ENCODE data around the gene MORN3. TPM values are rescaled to one million over a fixed set of nuclear protein-coding genes. Genes with fewer than 3 reads are reported as not detected.
A peak's percentile ranks its signal among the peaks of the same experiment; 100 is the strongest.
"Not testable (repeated sequence)": the region's sequence is repeated elsewhere in the genome, so short reads cannot be mapped to it uniquely, and the experiment has no call there.

The MORN3 gene
- total and polyA plus RNA-seq, 12 donors, result 0.05 to 0.41 (median 0.25) TPM; not detected in 5

- intact Hi-C loops (cut with DNase I), result no loop called here
- no peaks in the 10 kb centered on the region for H3K36me3 ChIP-seq (replicated peaks in 1 of 2)
- H3K4me1 ChIP-seq (replicated peaks in 1 of 2), result peaks cover 11 to 29% of the 10 kb centered on the region in 2 donors
- H3K27ac ChIP-seq, result peak overlapping the region; percentile 56 to 97 (median 81)
- peak overlapping the region; percentile 54 to 98 (median 74) for H3K4me3 ChIP-seq
- H3K9me3 ChIP-seq (replicated peaks in 1 of 3), result no peaks in the 10 kb centered on the region
- no peak for TF ChIP-seq CTCF (IDR thresholded peaks at IDR 0.05)
- no peak for TF ChIP-seq POLR2A (IDR thresholded peaks at IDR 0.05)
- H3K27me3 ChIP-seq, result no peaks in the 10 kb centered on the region
- WGBS, 4 donors, result 0% methylated on average over 4 to 16 of the region's 16 CpGs
- peak; percentile 40 to 75 (median 48) for DNase-seq
These were observed 42.7 kb upstream of the MORN3 start for GRCh38 chr12:121712190-121712460.

GRCh38 chr12:121711361-121712189 is 42.1 kb upstream of the MORN3 start:
- intact Hi-C loops (cut with DNase I), result no loop called here
- no peaks in the 10 kb centered on the region for H3K27me3 ChIP-seq
- 58 to 64% (median 63%) methylated on average over 22 to 24 of the region's 24 CpGs for WGBS, 4 donors
- no peaks in the 10 kb centered on the region for H3K9me3 ChIP-seq (replicated peaks in 1 of 3)
- H3K36me3 ChIP-seq (replicated peaks in 1 of 2), result no peaks in the 10 kb centered on the region
- TF ChIP-seq CTCF (IDR thresholded peaks at IDR 0.05) (no peak), POLR2A (IDR thresholded peaks at IDR 0.05) (no peak)
- peak in 1 of 7 donors; percentile 28 for DNase-seq
- H3K4me3 ChIP-seq, result peak overlapping the region; percentile 54 to 98 (median 74)
- peak overlapping the region; percentile 56 to 97 (median 81) for H3K27ac ChIP-seq
- peaks cover 11 to 24% of the 10 kb centered on the region in 2 donors for H3K4me1 ChIP-seq (replicated peaks in 1 of 2)

- H3K4me1 ChIP-seq (replicated peaks in 1 of 2), result peaks cover 11 to 24% of the 10 kb centered on the region in 2 donors
- H3K36me3 ChIP-seq (replicated peaks in 1 of 2), result no peaks in the 10 kb centered on the region
- H3K9me3 ChIP-seq (replicated peaks in 1 of 3), result no peaks in the 10 kb centered on the region
- no peak for DNase-seq
- no peak overlapping the region for H3K27ac ChIP-seq
- no peak overlapping the region for H3K4me3 ChIP-seq
- 81 to 87% (median 86%) methylated on average over 5 of the region's 5 CpGs for WGBS, 4 donors
- TF ChIP-seq POLR2A (IDR thresholded peaks at IDR 0.05), result no peak
- no peak for TF ChIP-seq CTCF (IDR thresholded peaks at IDR 0.05)
- intact Hi-C loops (cut with DNase I), result no loop called here
- H3K27me3 ChIP-seq, result no peaks in the 10 kb centered on the region
These were observed 40.1 kb upstream of the MORN3 start for GRCh38 chr12:121709478-121709961.

GRCh38 chr12:121709064-121709424 is 39.6 kb upstream of the MORN3 start:
- intact Hi-C loops (cut with DNase I); H3K27me3 ChIP-seq; H3K4me3 ChIP-seq; H3K9me3 ChIP-seq (replicated peaks in 1 of 3); H3K36me3 ChIP-seq (replicated peaks in 1 of 2); DNase-seq; H3K27ac ChIP-seq: not testable (repeated sequence)
- WGBS, 4 donors, result 83 to 90% (median 83%) methylated on average over 8 of the region's 8 CpGs
- peaks cover 10 to 21% of the 10 kb centered on the region in 2 donors for H3K4me1 ChIP-seq (replicated peaks in 1 of 2)

All from adrenal gland (tissue), 12 donors.